Measurements from ENCODE around the gene SHANK3.
"Not testable (repeated sequence)": the region's sequence is repeated elsewhere in the genome, so short reads cannot be mapped to it uniquely, and the experiment has no call there.

SHANK3 gene

GRCh38 chr22:50654664-50655063 lies 18.0 kb upstream of the SHANK3 start:
- not testable (repeated sequence) for DNase-seq

GRCh38 chr22:50656122-50657070 lies 16.2 kb upstream of the SHANK3 start:
- peak; percentile 85 for DNase-seq

- no peak for DNase-seq
These were observed 14.7 kb upstream of the SHANK3 start for GRCh38 chr22:50657925-50658324.

GRCh38 chr22:50659711-50660110 lies 12.9 kb upstream of the SHANK3 start:
- not testable (repeated sequence) for DNase-seq

GRCh38 chr22:50660306-50660705 lies 12.3 kb upstream of the SHANK3 start:
- no peak for DNase-seq

GRCh38 chr22:50665212-50665611 lies 7.4 kb upstream of the SHANK3 start:
- peak; percentile 14 for DNase-seq

GRCh38 chr22:50665738-50666137 lies 6.9 kb upstream of the SHANK3 start:
- DNase-seq: peak; percentile 37

GRCh38 chr22:50670513-50670912 lies 2.1 kb upstream of the SHANK3 start:
- peak; percentile 37 for DNase-seq

GRCh38 chr22:50670914-50671538 lies 1.6 kb upstream of the SHANK3 start:
- peak; percentile 35 for DNase-seq

GRCh38 chr22:50671641-50672040 lies 982 bp upstream of the SHANK3 start:
- no peak for DNase-seq

GRCh38 chr22:50672041-50672440 lies 582 bp upstream of the SHANK3 start:
- peak; percentile 42 for DNase-seq

- peak; percentile 40 for DNase-seq
These were observed 857 bp downstream of the SHANK3 start for GRCh38 chr22:50673231-50674129.

GRCh38 chr22:50674130-50674500 lies 1.5 kb downstream of the SHANK3 start:
- DNase-seq: peak; percentile 46

GRCh38 chr22:50674606-50675552 lies 2.3 kb downstream of the SHANK3 start:
- peak; percentile 91 for DNase-seq

- no peak for DNase-seq
These were observed 3.0 kb downstream of the SHANK3 start for GRCh38 chr22:50675553-50676179.

GRCh38 chr22:50676180-50676636 lies 3.6 kb downstream of the SHANK3 start:
- peak; percentile 35 for DNase-seq

- DNase-seq: peak; percentile 40
These were observed 4.3 kb downstream of the SHANK3 start for GRCh38 chr22:50676661-50677492.

GRCh38 chr22:50677493-50678217 lies 5.0 kb downstream of the SHANK3 start:
- DNase-seq: peak; percentile 41

- no peak for DNase-seq
These were observed 5.6 kb downstream of the SHANK3 start for GRCh38 chr22:50678218-50678650.

Data from islet precursor cell (in vitro differentiated cells).